Thoracic aorta (tissue), 2 donors: Measurements from ENCODE around the gene FCSK. TPM values are rescaled to one million over a fixed set of nuclear protein-coding genes. Genes with fewer than 3 reads are reported as not detected.

Source experiments
- ATAC-seq: fragments of 150-250 bp; one replicate; pipeline ENCODE4 v1.8.0; 2017; ENCODE audit warnings: low read depth; ENCODE audit not compliant: insufficient number of reproducible peaks, low FRiP score
- DNase-seq: peaks from one replicate; pipeline ENCODE4 v3.0.0-alpha.2; 2020; ENCODE audit warnings: low spot score
- H3K27ac ChIP-seq, 2 donors: fragments of 200-600 bp; sonication (generic); 1 replicate in 1 of 2; 2 replicates in 1 of 2; pipeline ENCODE4 v1.5.1; 2016; ENCODE audit warnings: mild to moderate bottlenecking in 2 of 2, moderate library complexity in 2 of 2
- H3K27me3 ChIP-seq: fragments of 200-600 bp; sonication (generic); replicated peaks from 2 replicates; pipeline ENCODE4 v1.6.0; 2016; ENCODE audit warnings: mild to moderate bottlenecking; ENCODE audit not compliant: insufficient read depth
- H3K36me3 ChIP-seq: fragments of 200-600 bp; sonication (generic); one replicate; pipeline ENCODE4 v1.5.1; 2016
- H3K4me1 ChIP-seq, 2 donors: fragments of 200-600 bp; sonication (generic); 1 replicate in 1 of 2; 2 replicates in 1 of 2; pipeline versions ENCODE4 v1.5.1 to v1.6.0; 2016; ENCODE audit warnings: low read depth in 2 of 2, mild to moderate bottlenecking in 1 of 2; ENCODE audit not compliant: control insufficient read depth in 1 of 2
- H3K4me3 ChIP-seq: fragments of 200-600 bp; sonication (generic); 2 replicates; pipeline ENCODE4 v1.5.1; 2016; ENCODE audit warnings: mild to moderate bottlenecking
- H3K9me3 ChIP-seq: fragments of 200-600 bp; sonication (generic); 2 replicates; pipeline ENCODE4 v1.5.1; 2016
- total RNA-seq, 2 donors: library from RNA; depleted of rRNA; stranded (reverse); fragments of >200 nt; gene quantifications; one replicate each; pipeline versions ENCODE4 v1.1.0 to v1.2.3, GENCODE V29; 2016
- TF ChIP-seq, protein P1 (sequence below): fragments of 200-600 bp; sonication (generic); IDR thresholded peaks from one replicate; pipeline ENCODE4 v1.5.1; 2019; ENCODE audit warnings: antibody characterized with exemption

FCSK gene
- total RNA-seq, 2 donors from 2014 or later: 16.1 to 20.4 TPM

DNA sequence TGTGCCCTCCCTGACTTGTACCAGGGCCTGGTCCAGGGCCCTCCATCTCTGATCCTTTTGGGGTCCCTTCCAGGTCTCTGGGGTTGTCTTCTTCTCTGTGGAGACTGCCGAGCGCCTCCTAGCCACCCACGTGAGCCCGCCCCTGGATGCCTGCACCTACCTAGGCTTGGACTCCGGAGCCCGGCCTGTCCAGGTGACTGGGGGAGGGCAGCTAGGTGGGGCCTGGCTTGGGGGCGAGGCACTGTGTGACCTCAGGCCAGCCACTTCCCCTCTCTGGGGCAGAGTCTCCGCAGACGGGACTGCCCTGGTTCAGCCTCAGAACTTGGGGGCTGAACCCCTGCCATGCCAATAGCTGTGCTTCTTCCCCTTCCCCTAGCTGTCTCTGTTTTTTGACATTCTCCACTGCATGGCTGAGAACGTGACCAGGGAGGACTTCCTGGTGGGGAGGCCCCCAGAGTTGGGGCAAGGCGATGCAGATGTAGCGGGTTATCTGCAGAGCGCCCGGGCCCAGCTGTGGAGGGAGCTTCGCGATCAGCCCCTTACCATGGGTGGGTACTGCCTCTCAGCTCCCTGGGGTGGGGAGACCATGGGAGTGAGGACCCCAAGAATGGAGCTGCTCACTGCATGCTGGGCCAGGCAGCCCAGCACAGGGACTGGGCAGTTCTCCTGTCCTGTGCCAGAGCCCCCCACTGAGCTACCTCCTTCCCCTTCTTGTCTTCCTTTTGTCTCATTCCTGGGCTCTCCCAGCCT, 14.6 kb downstream of the FCSK start:
- TF ChIP-seq, protein P1, sequence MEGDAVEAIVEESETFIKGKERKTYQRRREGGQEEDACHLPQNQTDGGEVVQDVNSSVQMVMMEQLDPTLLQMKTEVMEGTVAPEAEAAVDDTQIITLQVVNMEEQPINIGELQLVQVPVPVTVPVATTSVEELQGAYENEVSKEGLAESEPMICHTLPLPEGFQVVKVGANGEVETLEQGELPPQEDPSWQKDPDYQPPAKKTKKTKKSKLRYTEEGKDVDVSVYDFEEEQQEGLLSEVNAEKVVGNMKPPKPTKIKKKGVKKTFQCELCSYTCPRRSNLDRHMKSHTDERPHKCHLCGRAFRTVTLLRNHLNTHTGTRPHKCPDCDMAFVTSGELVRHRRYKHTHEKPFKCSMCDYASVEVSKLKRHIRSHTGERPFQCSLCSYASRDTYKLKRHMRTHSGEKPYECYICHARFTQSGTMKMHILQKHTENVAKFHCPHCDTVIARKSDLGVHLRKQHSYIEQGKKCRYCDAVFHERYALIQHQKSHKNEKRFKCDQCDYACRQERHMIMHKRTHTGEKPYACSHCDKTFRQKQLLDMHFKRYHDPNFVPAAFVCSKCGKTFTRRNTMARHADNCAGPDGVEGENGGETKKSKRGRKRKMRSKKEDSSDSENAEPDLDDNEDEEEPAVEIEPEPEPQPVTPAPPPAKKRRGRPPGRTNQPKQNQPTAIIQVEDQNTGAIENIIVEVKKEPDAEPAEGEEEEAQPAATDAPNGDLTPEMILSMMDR: no peak
- Histone ChIP-seq H3K27ac (no peak overlapping the region), H3K36me3 (peaks cover 25% of the 10 kb centered on the region), H3K4me1 (no peaks in the 10 kb centered on the region), H3K27me3 (no peaks in the 10 kb centered on the region), H3K9me3 (no peaks in the 10 kb centered on the region), H3K4me3 (no peak overlapping the region)
- ATAC-seq: no peak
- DNase-seq: no peak

DNA sequence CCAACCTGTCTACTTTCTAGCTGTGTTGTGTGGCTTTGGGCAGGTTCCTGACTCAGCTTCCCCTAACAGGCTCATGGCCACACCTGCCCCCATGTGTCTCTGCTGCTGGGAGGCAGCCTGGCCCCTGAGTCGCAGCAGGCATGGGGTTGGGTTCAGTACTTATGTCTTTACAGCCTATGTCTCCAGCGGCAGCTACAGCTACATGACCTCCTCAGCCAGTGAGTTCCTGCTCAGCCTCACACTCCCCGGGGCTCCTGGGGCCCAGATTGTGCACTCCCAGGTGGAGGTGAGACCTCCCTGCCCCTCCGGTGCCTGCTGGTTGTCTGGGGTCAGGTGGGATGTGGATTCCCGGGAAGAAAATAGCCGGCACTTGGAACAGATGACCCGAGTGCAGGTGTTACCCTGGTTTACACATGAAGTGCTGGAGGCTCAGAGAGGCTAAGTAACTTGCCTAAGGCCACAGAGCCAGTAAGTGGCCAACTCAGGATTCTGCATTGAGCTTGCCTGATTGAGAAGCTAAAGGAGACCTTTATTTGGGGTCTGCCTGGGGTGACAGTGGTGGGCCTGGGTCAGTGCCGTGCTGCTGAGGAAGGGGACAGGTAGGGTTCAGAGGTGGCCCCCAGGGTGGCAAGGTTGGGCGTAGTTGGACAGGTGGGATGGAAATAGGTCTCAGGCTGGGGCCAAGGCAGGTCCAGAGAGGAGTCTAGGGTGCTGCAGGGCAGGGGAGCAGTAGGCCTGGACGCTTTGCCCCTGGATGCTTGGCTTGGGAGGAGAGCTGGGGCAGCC, 15.9 kb downstream of the FCSK start:
- ATAC-seq: no peak
- Histone ChIP-seq H3K4me3 (no peak overlapping the region), H3K27ac (no peak overlapping the region), H3K9me3 (no peaks in the 10 kb centered on the region), H3K36me3 (peaks cover 26% of the 10 kb centered on the region), H3K4me1 (no peaks in the 10 kb centered on the region), H3K27me3 (no peaks in the 10 kb centered on the region)
- TF ChIP-seq, protein P1: no peak
- DNase-seq: no peak

DNA sequence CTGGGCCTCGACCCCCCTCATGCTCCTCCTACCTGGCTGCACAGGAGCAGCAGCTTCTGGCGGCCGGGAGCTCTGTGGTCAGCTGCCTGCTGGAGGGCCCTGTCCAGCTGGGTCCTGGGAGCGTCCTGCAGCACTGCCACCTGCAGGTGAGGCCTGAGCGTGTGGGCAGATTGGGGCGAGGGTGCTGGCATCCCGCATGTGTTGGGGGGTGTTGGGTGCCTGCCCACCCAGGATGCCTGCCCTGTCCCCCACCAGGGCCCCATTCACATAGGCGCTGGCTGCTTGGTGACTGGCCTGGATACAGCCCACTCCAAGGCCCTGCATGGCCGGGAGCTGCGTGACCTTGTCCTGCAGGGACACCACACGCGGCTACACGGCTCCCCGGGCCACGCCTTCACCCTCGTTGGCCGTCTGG, 16.5 kb downstream of the FCSK start:
- DNase-seq (no peak), ATAC-seq (no peak)
- no peak overlapping the region for H3K4me3 ChIP-seq
- H3K9me3 ChIP-seq: no peaks in the 10 kb centered on the region
- H3K27ac ChIP-seq: no peak overlapping the region
- no peaks in the 10 kb centered on the region for H3K27me3 ChIP-seq
- no peaks in the 10 kb centered on the region for H3K4me1 ChIP-seq
- TF ChIP-seq, protein P1: no peak
- H3K36me3 ChIP-seq: peaks cover 26% of the 10 kb centered on the region

DNA sequence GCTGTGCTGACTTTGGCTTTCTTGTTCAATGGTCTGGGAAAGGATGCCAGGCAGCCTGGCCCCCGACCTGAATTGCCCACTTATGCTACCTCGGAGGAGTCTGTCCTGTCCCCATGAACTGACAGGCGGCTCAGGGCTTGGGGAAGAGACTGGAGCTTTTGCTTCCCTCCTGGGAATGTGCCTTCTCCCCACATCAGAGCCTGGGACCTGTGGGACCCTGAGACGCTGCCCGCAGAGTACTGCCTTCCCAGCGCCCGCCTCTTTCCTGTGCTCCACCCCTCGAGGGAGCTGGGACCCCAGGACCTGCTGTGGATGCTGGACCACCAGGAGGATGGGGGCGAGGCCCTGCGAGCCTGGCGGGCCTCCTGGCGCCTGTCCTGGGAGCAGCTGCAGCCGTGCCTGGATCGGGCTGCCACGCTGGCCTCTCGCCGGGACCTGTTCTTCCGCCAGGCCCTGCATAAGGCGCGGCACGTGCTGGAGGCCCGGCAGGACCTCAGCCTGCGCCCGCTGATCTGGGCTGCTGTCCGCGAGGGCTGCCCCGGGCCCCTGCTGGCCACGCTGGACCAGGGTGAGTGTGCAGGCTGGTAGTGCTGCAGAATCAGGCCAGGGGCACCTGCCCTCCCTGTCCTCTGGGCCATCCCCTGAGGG, 18.5 kb downstream of the FCSK start:
- H3K4me1 ChIP-seq: peaks cover 0 to 12% of the 10 kb centered on the region in 2 donors
- TF ChIP-seq, protein P1: no peak
- no peak overlapping the region for H3K4me3 ChIP-seq
- H3K9me3 ChIP-seq: no peaks in the 10 kb centered on the region
- ATAC-seq (no peak), DNase-seq (no peak)
- H3K36me3 ChIP-seq: peaks cover 26% of the 10 kb centered on the region
- H3K27ac ChIP-seq: no peak overlapping the region
- H3K27me3 ChIP-seq: no peaks in the 10 kb centered on the region
